Measurements from ENCODE around the gene SSBP2.

SSBP2 gene

DNA sequence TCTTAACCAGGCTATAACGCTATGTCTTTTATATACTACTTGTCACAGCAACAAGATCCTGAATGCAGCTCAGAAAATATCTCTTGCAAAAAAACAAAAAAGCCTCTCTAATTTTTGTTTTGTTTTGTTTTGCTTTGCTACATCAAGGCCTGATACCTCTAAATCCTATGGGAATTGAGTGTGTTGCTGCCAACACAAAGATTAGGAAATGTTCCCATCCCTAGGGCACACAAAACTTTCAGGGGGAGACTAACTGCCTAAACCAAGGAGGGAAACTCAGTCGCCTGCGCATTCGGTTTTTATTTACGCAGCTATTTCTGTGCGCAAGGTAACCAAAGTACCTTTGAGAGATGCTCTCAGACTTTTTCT lies 1.7 kb downstream of the SSBP2 start:
- peak overlapping the region; percentile 84 for H3K4me3 Mint-ChIP-seq
- peaks cover 14% of the 10 kb centered on the region for H3K36me3 Mint-ChIP-seq (ENCODE audit: low read depth)
- H3K27me3 Mint-ChIP-seq = peaks cover 6% of the 10 kb centered on the region
- H3K9me3 Mint-ChIP-seq = no peaks in the 10 kb centered on the region
- H3K4me1 Mint-ChIP-seq (ENCODE audit: low read depth) = peaks cover 21% of the 10 kb centered on the region
- H3K27ac Mint-ChIP-seq = no peak overlapping the region
- intact Hi-C loops (cut with micrococcal nuclease) = loop anchor here (5.0 kb wide), 1 partner anchor 322 kb away; no protein-coding TSS in a partner anchor

- H3K36me3 Mint-ChIP-seq (ENCODE audit: low read depth) = peaks cover 14% of the 10 kb centered on the region
- H3K27me3 Mint-ChIP-seq = peaks cover 6% of the 10 kb centered on the region
- peaks cover 21% of the 10 kb centered on the region for H3K4me1 Mint-ChIP-seq (ENCODE audit: low read depth)
- H3K27ac Mint-ChIP-seq = no peak overlapping the region
- H3K4me3 Mint-ChIP-seq = no peak overlapping the region
- intact Hi-C loops (cut with micrococcal nuclease) = loop anchor here (5.0 kb wide), 1 partner anchor 321 kb away; no protein-coding TSS in a partner anchor
- H3K9me3 Mint-ChIP-seq = no peaks in the 10 kb centered on the region
Observed at GRCh38 chr5:81748556-81748955, 2.3 kb downstream of the SSBP2 start.

DNA sequence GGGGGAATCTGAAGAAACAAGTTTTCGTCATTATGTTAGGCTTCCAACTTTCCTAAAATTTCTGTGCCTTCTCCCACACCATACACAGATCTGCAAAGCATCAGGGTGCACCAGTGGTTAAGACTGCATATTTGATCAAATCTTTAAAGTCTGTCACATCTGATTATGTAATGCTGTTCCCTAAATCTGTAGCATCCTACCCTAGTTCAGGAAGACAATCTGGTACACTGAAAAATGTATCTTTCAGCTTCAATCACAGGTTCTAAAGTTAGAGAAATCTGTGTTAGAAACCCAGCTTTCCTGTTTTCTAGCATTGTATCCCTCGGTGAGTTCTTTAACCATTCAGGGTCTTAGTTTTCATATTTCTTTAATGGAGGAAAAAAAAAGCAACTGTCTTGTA lies 3.9 kb downstream of the SSBP2 start:
- intact Hi-C loops (cut with micrococcal nuclease) = loop anchor here (5.0 kb wide), 1 partner anchor 320 kb away; no protein-coding TSS in a partner anchor
- no peak overlapping the region for H3K4me3 Mint-ChIP-seq
- H3K4me1 Mint-ChIP-seq (ENCODE audit: low read depth) = peaks cover 12% of the 10 kb centered on the region
- peaks cover 6% of the 10 kb centered on the region for H3K27me3 Mint-ChIP-seq
- peaks cover 14% of the 10 kb centered on the region for H3K36me3 Mint-ChIP-seq (ENCODE audit: low read depth)
- H3K27ac Mint-ChIP-seq = no peak overlapping the region
- H3K9me3 Mint-ChIP-seq = no peaks in the 10 kb centered on the region

DNA sequence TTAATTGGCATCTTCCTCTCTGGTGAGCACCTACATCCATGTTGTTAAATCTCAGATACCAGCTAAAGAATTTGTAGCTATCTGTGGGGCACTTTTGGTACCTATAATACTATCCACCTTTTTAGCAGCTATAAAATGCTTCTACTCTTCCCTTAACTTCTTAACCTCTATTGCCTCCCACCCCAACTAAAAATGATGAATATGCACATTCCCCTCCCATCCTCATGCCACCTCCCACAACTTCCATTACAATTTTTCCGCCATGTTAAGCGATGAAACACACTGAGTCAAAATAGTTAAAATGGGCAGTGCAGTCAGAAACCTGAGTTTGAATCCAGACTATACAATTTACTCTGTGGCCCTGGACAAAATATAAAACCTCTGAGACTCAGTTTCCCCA lies 10.1 kb downstream of the SSBP2 start:
- Mint-ChIP-seq H3K36me3 (ENCODE audit: low read depth) (no peaks in the 10 kb centered on the region), H3K4me1 (ENCODE audit: low read depth) (peaks cover 6% of the 10 kb centered on the region), H3K27me3 (no peaks in the 10 kb centered on the region), H3K27ac (no peak overlapping the region), H3K9me3 (no peaks in the 10 kb centered on the region), H3K4me3 (no peak overlapping the region)
- intact Hi-C loops (cut with micrococcal nuclease) = no loop called here

- Mint-ChIP-seq H3K27ac (no peak overlapping the region), H3K27me3 (no peaks in the 10 kb centered on the region), H3K4me1 (ENCODE audit: low read depth) (peaks cover 6% of the 10 kb centered on the region), H3K36me3 (ENCODE audit: low read depth) (no peaks in the 10 kb centered on the region), H3K9me3 (no peaks in the 10 kb centered on the region), H3K4me3 (no peak overlapping the region)
- intact Hi-C loops (cut with micrococcal nuclease) = no loop called here
Observed at GRCh38 chr5:81739291-81739690, 11.6 kb downstream of the SSBP2 start.

DNA sequence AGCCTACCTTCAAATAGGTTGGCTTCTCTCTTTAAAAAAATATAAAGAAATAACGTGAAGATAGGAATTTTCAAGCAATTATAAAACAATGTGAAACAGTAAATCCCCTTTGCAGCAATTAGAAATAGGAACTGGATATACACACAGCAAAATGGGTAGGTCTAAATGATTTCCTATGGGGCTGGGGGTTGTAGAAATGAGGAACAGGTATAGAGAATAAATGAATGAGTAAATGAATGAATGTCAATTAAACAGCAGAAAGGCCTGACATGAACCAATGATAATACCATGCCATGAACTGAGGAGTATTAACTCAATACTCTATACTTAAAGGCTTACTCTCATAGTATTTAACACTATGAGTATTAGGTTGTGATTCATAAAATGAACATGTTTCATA lies 21.6 kb downstream of the SSBP2 start:
- H3K9me3 Mint-ChIP-seq = no peaks in the 10 kb centered on the region
- no peak overlapping the region for H3K27ac Mint-ChIP-seq
- H3K4me1 Mint-ChIP-seq (ENCODE audit: low read depth) = no peaks in the 10 kb centered on the region
- no peaks in the 10 kb centered on the region for H3K36me3 Mint-ChIP-seq (ENCODE audit: low read depth)
- no peak overlapping the region for H3K4me3 Mint-ChIP-seq
- intact Hi-C loops (cut with micrococcal nuclease) = no loop called here
- H3K27me3 Mint-ChIP-seq = no peaks in the 10 kb centered on the region

DNA sequence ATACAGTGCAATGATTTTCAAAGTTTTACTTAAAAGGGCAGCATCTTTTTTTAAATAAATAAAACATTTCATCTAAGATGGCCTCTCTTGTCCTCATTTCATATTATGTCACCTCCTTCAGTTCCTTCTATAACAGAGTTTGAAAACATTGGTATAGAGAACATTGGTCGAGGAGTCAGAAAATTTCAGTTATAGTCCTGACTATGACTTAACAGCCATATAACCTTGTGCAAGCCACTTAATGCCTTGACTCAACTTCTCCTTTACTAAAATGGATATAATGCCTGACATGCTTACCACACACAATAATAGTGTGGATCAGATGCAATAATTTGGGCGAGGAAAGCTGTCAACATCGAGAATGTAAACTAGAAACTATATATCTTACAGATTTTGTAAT lies 22.6 kb downstream of the SSBP2 start:
- Mint-ChIP-seq H3K4me1 (ENCODE audit: low read depth) (peaks cover 5% of the 10 kb centered on the region), H3K9me3 (no peaks in the 10 kb centered on the region), H3K4me3 (no peak overlapping the region), H3K27ac (no peak overlapping the region), H3K36me3 (ENCODE audit: low read depth) (no peaks in the 10 kb centered on the region), H3K27me3 (no peaks in the 10 kb centered on the region)
- intact Hi-C loops (cut with micrococcal nuclease) = no loop called here

DNA sequence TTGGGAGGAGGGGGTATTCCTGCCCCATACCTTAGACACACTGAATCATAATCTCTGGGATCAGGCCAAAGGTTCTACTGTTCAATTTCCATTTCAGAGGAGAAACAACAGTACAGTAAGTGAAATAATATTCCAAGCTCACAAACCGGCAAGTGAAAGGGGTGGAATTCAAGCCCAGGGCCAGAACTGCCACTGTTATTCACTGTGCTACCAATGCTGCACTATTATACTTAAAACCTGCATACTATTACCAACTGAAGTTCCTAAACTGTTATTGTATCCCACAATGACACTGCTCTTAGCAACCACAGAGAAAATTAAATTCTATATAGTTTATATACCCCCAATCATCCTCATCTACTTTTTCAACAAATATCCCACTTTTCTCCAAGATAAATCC lies 24.6 kb downstream of the SSBP2 start:
- intact Hi-C loops (cut with micrococcal nuclease) = no loop called here
- no peak overlapping the region for H3K27ac Mint-ChIP-seq
- H3K9me3 Mint-ChIP-seq = no peaks in the 10 kb centered on the region
- H3K4me1 Mint-ChIP-seq (ENCODE audit: low read depth) = peaks cover 12% of the 10 kb centered on the region
- no peak overlapping the region for H3K4me3 Mint-ChIP-seq
- no peaks in the 10 kb centered on the region for H3K27me3 Mint-ChIP-seq
- H3K36me3 Mint-ChIP-seq (ENCODE audit: low read depth) = no peaks in the 10 kb centered on the region

DNA sequence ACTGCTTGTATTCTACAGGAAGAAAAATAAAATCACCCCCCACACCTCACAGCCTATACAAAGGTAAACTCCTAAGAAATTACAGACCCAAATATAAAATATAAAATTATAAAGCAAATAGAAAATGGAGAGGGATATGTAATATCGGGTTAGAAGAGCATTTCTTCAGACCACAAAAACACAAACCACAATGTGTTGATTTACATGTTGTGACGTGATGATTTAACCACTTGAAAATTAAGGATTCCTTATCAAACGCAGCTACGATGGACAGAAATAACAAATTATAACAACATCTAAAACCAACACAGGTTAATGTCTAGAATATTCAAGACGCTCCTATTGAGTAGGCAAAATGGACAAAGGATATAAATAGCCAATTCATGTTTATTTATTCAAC lies 26.3 kb downstream of the SSBP2 start:
- Mint-ChIP-seq H3K27me3 (no peaks in the 10 kb centered on the region), H3K9me3 (no peaks in the 10 kb centered on the region), H3K4me3 (no peak overlapping the region), H3K4me1 (ENCODE audit: low read depth) (peaks cover 17% of the 10 kb centered on the region), H3K27ac (no peak overlapping the region), H3K36me3 (ENCODE audit: low read depth) (no peaks in the 10 kb centered on the region)
- intact Hi-C loops (cut with micrococcal nuclease) = no loop called here

GRCh38 chr5:81724108-81724507 lies 26.8 kb downstream of the SSBP2 start:
- Mint-ChIP-seq H3K27ac (no peak overlapping the region), H3K4me1 (ENCODE audit: low read depth) (peaks cover 21% of the 10 kb centered on the region)

DNA sequence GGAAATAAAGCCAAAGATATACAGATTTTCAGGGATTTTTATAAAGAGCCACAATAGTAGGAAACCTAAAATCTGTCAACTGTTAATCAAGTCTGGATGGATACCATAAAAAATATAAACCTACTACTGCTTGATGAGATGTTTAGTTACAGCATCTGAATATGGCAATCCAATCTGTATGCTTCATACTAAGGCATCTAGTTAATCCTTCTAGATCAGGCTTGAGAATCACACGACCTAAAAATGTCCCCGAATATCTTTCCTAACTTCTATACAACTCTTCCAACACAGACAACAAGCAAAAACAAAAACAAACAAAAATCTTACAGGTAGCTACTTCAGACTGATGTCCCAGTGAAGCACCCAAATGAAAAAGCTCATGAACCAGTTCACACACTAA lies 29.8 kb downstream of the SSBP2 start:
- Mint-ChIP-seq H3K27ac (no peak overlapping the region), H3K4me3 (no peak overlapping the region), H3K9me3 (no peaks in the 10 kb centered on the region), H3K27me3 (no peaks in the 10 kb centered on the region), H3K4me1 (ENCODE audit: low read depth) (peaks cover 27% of the 10 kb centered on the region), H3K36me3 (ENCODE audit: low read depth) (no peaks in the 10 kb centered on the region)
- intact Hi-C loops (cut with micrococcal nuclease) = no loop called here

More at GRCh38 chr5:81724108-81724507, 26.8 kb downstream of the SSBP2 start:
- H3K36me3 Mint-ChIP-seq (ENCODE audit: low read depth) = no peaks in the 10 kb centered on the region
- H3K27me3 Mint-ChIP-seq = no peaks in the 10 kb centered on the region
- H3K9me3 Mint-ChIP-seq = no peaks in the 10 kb centered on the region
- H3K4me3 Mint-ChIP-seq = no peak overlapping the region
- intact Hi-C loops (cut with micrococcal nuclease) = no loop called here

DNA sequence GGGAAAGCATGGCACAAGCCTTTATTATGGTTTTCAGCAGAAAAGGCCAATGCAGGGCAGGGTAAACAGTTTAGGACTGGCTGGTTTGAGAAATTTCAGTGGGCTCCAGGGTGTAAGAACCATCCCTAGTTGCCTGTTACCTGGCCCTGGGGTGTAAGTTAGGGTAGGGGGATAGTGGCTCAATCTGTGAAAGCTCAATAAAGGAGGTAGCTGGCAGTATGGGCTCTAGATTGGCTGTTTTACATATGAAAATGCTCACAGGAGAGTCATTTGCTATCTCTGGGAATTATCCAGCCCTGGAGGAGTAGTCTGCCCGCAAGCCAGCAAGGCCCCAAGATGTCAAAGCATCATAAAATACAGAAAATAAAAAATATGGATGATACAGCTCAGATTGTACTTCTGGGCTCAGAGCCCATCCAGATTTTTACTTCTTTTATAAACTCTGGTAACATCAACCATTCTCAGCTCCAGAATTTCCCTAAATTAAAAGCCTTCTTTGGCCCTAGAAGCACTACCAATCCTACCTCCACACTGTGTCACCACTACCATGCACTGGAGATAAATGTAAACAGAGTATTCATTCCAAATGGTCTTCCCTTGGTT lies 31.1 kb downstream of the SSBP2 start:
- H3K4me3 Mint-ChIP-seq = no peak overlapping the region
- peaks cover 27% of the 10 kb centered on the region for H3K4me1 Mint-ChIP-seq (ENCODE audit: low read depth)
- intact Hi-C loops (cut with micrococcal nuclease) = no loop called here
- no peaks in the 10 kb centered on the region for H3K27me3 Mint-ChIP-seq
- H3K36me3 Mint-ChIP-seq (ENCODE audit: low read depth) = no peaks in the 10 kb centered on the region
- H3K27ac Mint-ChIP-seq = no peak overlapping the region
- H3K9me3 Mint-ChIP-seq = no peaks in the 10 kb centered on the region

GRCh38 chr5:81718300-81718699 lies 32.6 kb downstream of the SSBP2 start:
- H3K4me1 Mint-ChIP-seq (ENCODE audit: low read depth) = peaks cover 22% of the 10 kb centered on the region
- H3K9me3 Mint-ChIP-seq = no peaks in the 10 kb centered on the region
- no peaks in the 10 kb centered on the region for H3K36me3 Mint-ChIP-seq (ENCODE audit: low read depth)
- H3K4me3 Mint-ChIP-seq = no peak overlapping the region
- no peaks in the 10 kb centered on the region for H3K27me3 Mint-ChIP-seq
- no peak overlapping the region for H3K27ac Mint-ChIP-seq
- intact Hi-C loops (cut with micrococcal nuclease) = no loop called here

- Mint-ChIP-seq H3K4me3 (no peak overlapping the region), H3K9me3 (no peaks in the 10 kb centered on the region), H3K27me3 (no peaks in the 10 kb centered on the region), H3K36me3 (ENCODE audit: low read depth) (no peaks in the 10 kb centered on the region), H3K27ac (no peak overlapping the region), H3K4me1 (ENCODE audit: low read depth) (peaks cover 22% of the 10 kb centered on the region)
- intact Hi-C loops (cut with micrococcal nuclease) = no loop called here
Observed at GRCh38 chr5:81717860-81718259, 33.0 kb downstream of the SSBP2 start.

- Mint-ChIP-seq H3K36me3 (ENCODE audit: low read depth) (no peaks in the 10 kb centered on the region), H3K9me3 (no peaks in the 10 kb centered on the region), H3K27me3 (no peaks in the 10 kb centered on the region), H3K4me1 (ENCODE audit: low read depth) (peaks cover 22% of the 10 kb centered on the region), H3K4me3 (no peak overlapping the region), H3K27ac (no peak overlapping the region)
- intact Hi-C loops (cut with micrococcal nuclease) = no loop called here
Observed at GRCh38 chr5:81717226-81717625, 33.7 kb downstream of the SSBP2 start.
